Measurements from ENCODE around the gene CCDC3. TPM values are rescaled to one million over a fixed set of nuclear protein-coding genes. Genes with fewer than 3 reads are reported as not detected.

CCDC3 gene
- total RNA-seq, 1 donor from 2014 or later: 1.1 TPM

GRCh38 chr10:13001887-13002212, 337 bp upstream of the CCDC3 start:
- peaks cover 76% of the 10 kb centered on the region for H3K27me3 Mint-ChIP-seq
- TF ChIP-seq CTCF (IDR thresholded peaks at IDR 0.05; ENCODE audit: unreplicated experiment): no peak
- peak overlapping the region; percentile 55 for H3K4me3 Mint-ChIP-seq (ENCODE audit: low read depth)
- H3K9me3 Mint-ChIP-seq (ENCODE audit: low read depth): no peaks in the 10 kb centered on the region
- H3K27ac Mint-ChIP-seq: no peak overlapping the region
- H3K36me3 Mint-ChIP-seq (ENCODE audit: insufficient read depth): no peaks in the 10 kb centered on the region
- peaks cover 1% of the 10 kb centered on the region for H3K4me1 Mint-ChIP-seq (ENCODE audit: low read depth)
- no peak for DNase-seq (ENCODE audit: low spot score, unreplicated experiment)

GRCh38 chr10:13000431-13000830, 1.1 kb downstream of the CCDC3 start:
- Mint-ChIP-seq H3K27ac (no peak overlapping the region), H3K9me3 (ENCODE audit: low read depth) (no peaks in the 10 kb centered on the region), H3K4me3 (ENCODE audit: low read depth) (peak overlapping the region; percentile 72), H3K27me3 (peaks cover 76% of the 10 kb centered on the region), H3K4me1 (ENCODE audit: low read depth) (peaks cover 1% of the 10 kb centered on the region), H3K36me3 (ENCODE audit: insufficient read depth) (no peaks in the 10 kb centered on the region)
- TF ChIP-seq CTCF (IDR thresholded peaks at IDR 0.05; ENCODE audit: unreplicated experiment): no peak
- DNase-seq (ENCODE audit: low spot score, unreplicated experiment): no peak

GRCh38 chr10:12999849-13000248, 1.7 kb downstream of the CCDC3 start:
- H3K36me3 Mint-ChIP-seq (ENCODE audit: insufficient read depth): no peaks in the 10 kb centered on the region
- DNase-seq (ENCODE audit: low spot score, unreplicated experiment): no peak
- no peaks in the 10 kb centered on the region for H3K9me3 Mint-ChIP-seq (ENCODE audit: low read depth)
- no peak overlapping the region for H3K4me3 Mint-ChIP-seq (ENCODE audit: low read depth)
- no peak overlapping the region for H3K27ac Mint-ChIP-seq
- H3K4me1 Mint-ChIP-seq (ENCODE audit: low read depth): peaks cover 1% of the 10 kb centered on the region
- no peak for TF ChIP-seq CTCF (IDR thresholded peaks at IDR 0.05; ENCODE audit: unreplicated experiment)
- H3K27me3 Mint-ChIP-seq: peaks cover 70% of the 10 kb centered on the region

GRCh38 chr10:12995425-12995861, 6.1 kb downstream of the CCDC3 start:
- Mint-ChIP-seq H3K4me1 (ENCODE audit: low read depth) (no peaks in the 10 kb centered on the region), H3K4me3 (ENCODE audit: low read depth) (no peak overlapping the region), H3K36me3 (ENCODE audit: insufficient read depth) (no peaks in the 10 kb centered on the region), H3K9me3 (ENCODE audit: low read depth) (no peaks in the 10 kb centered on the region), H3K27me3 (peaks cover 46% of the 10 kb centered on the region), H3K27ac (no peak overlapping the region)
- DNase-seq (ENCODE audit: low spot score, unreplicated experiment): no peak
- TF ChIP-seq CTCF (IDR thresholded peaks at IDR 0.05; ENCODE audit: unreplicated experiment): no peak

- TF ChIP-seq CTCF (IDR thresholded peaks at IDR 0.05; ENCODE audit: unreplicated experiment): no peak
- DNase-seq (ENCODE audit: low spot score, unreplicated experiment): no peak
- Mint-ChIP-seq H3K36me3 (ENCODE audit: insufficient read depth) (no peaks in the 10 kb centered on the region), H3K4me3 (ENCODE audit: low read depth) (no peak overlapping the region), H3K27ac (no peak overlapping the region), H3K27me3 (peaks cover 30% of the 10 kb centered on the region), H3K4me1 (ENCODE audit: low read depth) (no peaks in the 10 kb centered on the region), H3K9me3 (ENCODE audit: low read depth) (no peaks in the 10 kb centered on the region)
Observed at GRCh38 chr10:12993595-12993994, 7.9 kb downstream of the CCDC3 start.
